NT2/D1 (cell line): ENCODE results near the gene ACTN4.

Experiments used
- DNase-seq: peaks from one replicate; pipeline ENCODE4 v3.0.0-alpha.2; 2011; ENCODE audit warnings: low read depth, low spot score
- H3K27me3 ChIP-seq: 2 replicates; pipeline ENCODE4 v1.6.0; 2011; ENCODE audit warnings: mild to moderate bottlenecking; ENCODE audit not compliant: insufficient read length, insufficient read depth
- H3K36me3 ChIP-seq: 2 replicates; pipeline ENCODE4 v1.6.1; 2011; ENCODE audit warnings: mild to moderate bottlenecking, low read length, mixed read lengths; ENCODE audit not compliant: insufficient read depth, insufficient read length
- H3K4me1 ChIP-seq: 2 replicates; pipeline ENCODE4 v1.5.1; 2011; ENCODE audit not compliant: insufficient read depth, insufficient read length
- H3K4me3 ChIP-seq: 2 replicates; pipeline ENCODE4 v1.5.1; 2011; ENCODE audit warnings: low read depth; ENCODE audit not compliant: insufficient read length
- H3K9ac ChIP-seq: 2 replicates; pipeline ENCODE4 v1.6.0; 2011; ENCODE audit warnings: low read depth; ENCODE audit not compliant: insufficient read length
- H3K9me3 ChIP-seq: 2 replicates; pipeline ENCODE4 v1.5.1; 2011; ENCODE audit warnings: mild to moderate bottlenecking, low read length; ENCODE audit not compliant: insufficient read depth
- SUZ12 ChIP-seq: IDR thresholded peaks from 2 replicates; pipeline ENCODE4 v1.6.1; 2011; ENCODE audit not compliant: insufficient read length, insufficient read depth; ENCODE audit errors: extremely low read depth
- YY1 ChIP-seq: IDR thresholded peaks from 2 replicates; pipeline ENCODE4 v1.6.1; 2011; ENCODE audit not compliant: insufficient read length, insufficient read depth
- ZNF274 ChIP-seq: IDR thresholded peaks from 2 replicates; pipeline ENCODE4 v1.6.1; 2011; ENCODE audit warnings: mild to moderate bottlenecking, low read depth, low read length

ACTN4 gene

GRCh38 chr19:38683393-38684077 is 36.1 kb downstream of the ACTN4 start:
- Histone ChIP-seq H3K27me3 (no peaks in the 10 kb centered on the region), H3K9me3 (peaks cover 5% of the 10 kb centered on the region; the same call in 1 of the 2 replicates), H3K9ac (peak overlapping the region; percentile 11), H3K36me3 (peaks cover 35% of the 10 kb centered on the region), H3K4me3 (no peak overlapping the region), H3K4me1 (peaks cover 17% of the 10 kb centered on the region)
- no peak for DNase-seq
- TF ChIP-seq ZNF274 (no peak), YY1 (no peak), SUZ12 (no peak)

- peaks cover 17% of the 10 kb centered on the region for H3K4me1 ChIP-seq
- peaks cover 29% of the 10 kb centered on the region for H3K36me3 ChIP-seq
- H3K9me3 ChIP-seq, result peaks cover 5% of the 10 kb centered on the region; the same call in 1 of the 2 replicates
- H3K27me3 ChIP-seq, result no peaks in the 10 kb centered on the region
- peak overlapping the region; percentile 11 for H3K9ac ChIP-seq
- no peak for TF ChIP-seq YY1
- no peak for TF ChIP-seq ZNF274
- no peak for TF ChIP-seq SUZ12
- DNase-seq, result no peak
- H3K4me3 ChIP-seq, result no peak overlapping the region
Observed at GRCh38 chr19:38684078-38684861, 36.8 kb downstream of the ACTN4 start.

GRCh38 chr19:38684862-38685665 is 37.6 kb downstream of the ACTN4 start:
- Histone ChIP-seq H3K4me1 (peaks cover 17% of the 10 kb centered on the region), H3K9me3 (peaks cover 5% of the 10 kb centered on the region; the same call in 1 of the 2 replicates), H3K27me3 (no peaks in the 10 kb centered on the region), H3K36me3 (peaks cover 27% of the 10 kb centered on the region), H3K9ac (peak overlapping the region; percentile 33), H3K4me3 (no peak overlapping the region)
- DNase-seq, result no peak
- TF ChIP-seq ZNF274 (no peak), YY1 (no peak), SUZ12 (no peak)

- TF ChIP-seq SUZ12 (no peak), YY1 (no peak), ZNF274 (no peak)
- peaks cover 29% of the 10 kb centered on the region for H3K36me3 ChIP-seq
- H3K9ac ChIP-seq, result peak overlapping the region; percentile 47
- no peaks in the 10 kb centered on the region for H3K27me3 ChIP-seq
- H3K4me3 ChIP-seq, result no peak overlapping the region
- H3K9me3 ChIP-seq, result peaks cover 5% of the 10 kb centered on the region; the same call in 1 of the 2 replicates
- no peak for DNase-seq
- H3K4me1 ChIP-seq, result peaks cover 17% of the 10 kb centered on the region
Observed at GRCh38 chr19:38685666-38686529, 38.4 kb downstream of the ACTN4 start.

- peaks cover 5% of the 10 kb centered on the region; the same call in 1 of the 2 replicates for H3K9me3 ChIP-seq
- no peak for DNase-seq
- peaks cover 12% of the 10 kb centered on the region for H3K4me1 ChIP-seq
- no peak for TF ChIP-seq SUZ12
- no peak for TF ChIP-seq ZNF274
- no peaks in the 10 kb centered on the region for H3K27me3 ChIP-seq
- H3K4me3 ChIP-seq, result no peak overlapping the region
- H3K9ac ChIP-seq, result peak overlapping the region; percentile 47
- H3K36me3 ChIP-seq, result peaks cover 24% of the 10 kb centered on the region
Observed at GRCh38 chr19:38686530-38686888, 39.1 kb downstream of the ACTN4 start.

- TF ChIP-seq ZNF274, result no peak
- H3K9ac ChIP-seq, result no peak overlapping the region
- no peaks in the 10 kb centered on the region for H3K27me3 ChIP-seq
- no peak for DNase-seq
- H3K9me3 ChIP-seq, result no peaks in the 10 kb centered on the region; the same call in 1 of the 2 replicates
- peaks cover 31% of the 10 kb centered on the region for H3K36me3 ChIP-seq
- H3K4me1 ChIP-seq, result peaks cover 24% of the 10 kb centered on the region
- H3K4me3 ChIP-seq, result no peak overlapping the region
Observed at GRCh38 chr19:38687837-38688378, 40.5 kb downstream of the ACTN4 start.
